Hematopoietic multipotent progenitor cell treated with erythropoietin and hydrocortisone succinate and interleukin-3 and kit ligand, for 4 days (in vitro differentiated cells): ENCODE results near the gene GC.
A peak's percentile ranks its signal among the peaks of the same experiment; 100 is the strongest.
"Not testable (repeated sequence)": the region's sequence is repeated elsewhere in the genome, so short reads cannot be mapped to it uniquely, and the experiment has no call there.

ENCODE experiments used
- DNase-seq: peaks from one replicate; pipeline ENCODE4 v3.0.0-alpha.2; 2015

Gene GC

GRCh38 chr4:71783972-71784371, at the start of gene GC:
Gene GC, minus strand, starts transcription at chr4:71784079. Its CDS starts 61 bp downstream, at chr4:71784018.
- no peak for DNase-seq

- DNase-seq = no peak
Measured at GRCh38 chr4:71833232-71833900, 49.5 kb upstream of the GC start.

- DNase-seq = no peak
Measured at GRCh38 chr4:71832049-71832448, 48.2 kb upstream of the GC start.

GRCh38 chr4:71830497-71831190, 46.8 kb upstream of the GC start:
- DNase-seq = no peak

GRCh38 chr4:71828470-71828869, 44.6 kb upstream of the GC start:
- DNase-seq = no peak

- DNase-seq = no peak
Measured at GRCh38 chr4:71827826-71828225, 43.9 kb upstream of the GC start.

- no peak for DNase-seq
Measured at GRCh38 chr4:71816676-71817303, 32.9 kb upstream of the GC start.

GRCh38 chr4:71814433-71814832, 30.6 kb upstream of the GC start:
- DNase-seq = peak; percentile 2

GRCh38 chr4:71809805-71810204, 25.9 kb upstream of the GC start:
- not testable (repeated sequence) for DNase-seq

- no peak for DNase-seq
Measured at GRCh38 chr4:71807469-71807868, 23.6 kb upstream of the GC start.

GRCh38 chr4:71805230-71805629, 21.4 kb upstream of the GC start:
- DNase-seq = not testable (repeated sequence)

- not testable (repeated sequence) for DNase-seq
Measured at GRCh38 chr4:71804017-71804697, 20.3 kb upstream of the GC start.

GRCh38 chr4:71785959-71786358, 2.1 kb upstream of the GC start:
- no peak for DNase-seq

- no peak for DNase-seq
Measured at GRCh38 chr4:71784569-71785197, 804 bp upstream of the GC start.

GRCh38 chr4:71777891-71778290, 6.0 kb downstream of the GC start:
- DNase-seq = no peak

GRCh38 chr4:71775449-71775848, 8.4 kb downstream of the GC start:
- DNase-seq = no peak

- DNase-seq = no peak
Measured at GRCh38 chr4:71774136-71774535, 9.7 kb downstream of the GC start.

GRCh38 chr4:71773004-71773403, 10.9 kb downstream of the GC start:
- DNase-seq = no peak

- DNase-seq = peak; percentile 5
Measured at GRCh38 chr4:71772592-71772991, 11.3 kb downstream of the GC start.

GRCh38 chr4:71771613-71772012, 12.3 kb downstream of the GC start:
- no peak for DNase-seq

- no peak for DNase-seq
Measured at GRCh38 chr4:71769434-71769833, 14.4 kb downstream of the GC start.

- DNase-seq = no peak
Measured at GRCh38 chr4:71768123-71768522, 15.8 kb downstream of the GC start.

GRCh38 chr4:71765821-71766383, 18.0 kb downstream of the GC start:
- DNase-seq = no peak
